ENCODE measurements around the gene RNF213.
A peak's percentile ranks its signal among the peaks of the same experiment; 100 is the strongest.

The RNF213 gene

GRCh38 chr17:80439499-80439898 is 178.8 kb downstream of the RNF213 start:
- DNase-seq: no peak

- peak in 5 of 6 experiments; percentile 31 to 56 (median 44) for DNase-seq
Observed at GRCh38 chr17:80441133-80441578, 180.5 kb downstream of the RNF213 start.

- DNase-seq: no peak
Observed at GRCh38 chr17:80441598-80442322, 181.1 kb downstream of the RNF213 start.

- DNase-seq: no peak
Observed at GRCh38 chr17:80442323-80442659, 181.6 kb downstream of the RNF213 start.

- no peak for DNase-seq
Observed at GRCh38 chr17:80442764-80443163, 182.1 kb downstream of the RNF213 start.

GRCh38 chr17:80443498-80443897 is 182.8 kb downstream of the RNF213 start:
- DNase-seq: no peak

- DNase-seq: no peak
Observed at GRCh38 chr17:80443916-80444643, 183.4 kb downstream of the RNF213 start.

- DNase-seq: no peak
Observed at GRCh38 chr17:80444644-80444979, 184.0 kb downstream of the RNF213 start.

GRCh38 chr17:80445007-80445725 is 184.5 kb downstream of the RNF213 start:
- DNase-seq: no peak

GRCh38 chr17:80445726-80446110 is 185.1 kb downstream of the RNF213 start:
- DNase-seq: no peak

- no peak for DNase-seq
Observed at GRCh38 chr17:80446645-80447405, 186.2 kb downstream of the RNF213 start.

- no peak for DNase-seq
Observed at GRCh38 chr17:80447790-80448189, 187.1 kb downstream of the RNF213 start.

All from stimulated activated naive CD4-positive, alpha-beta T cell (primary cell).